Activated CD4-positive, alpha-beta T cell treated with anti-CD3 and anti-CD28 coated beads, Interleukin-2, amount 10 ng/mL, durations not matched to agents 7 days and 5 days (primary cell): Measurements from ENCODE around the gene TENT4B. TPM values are rescaled to one million over a fixed set of nuclear protein-coding genes. Genes with fewer than 3 reads are reported as not detected.
A peak's percentile ranks its signal among the peaks of the same experiment; 100 is the strongest.

ENCODE experiments used
- CTCF ChIA-PET: fragments of 350-600 bp; sonication (Branson Sonifier 250); formaldehyde crosslinking; loops from one replicate; lab custom pipeline; 2021; ENCODE audit warnings: antibody characterized with exemption; lab: Charles Lee
- POLR2A ChIA-PET: fragments of 350-600 bp; sonication (Branson Sonifier 250); formaldehyde crosslinking; loops from one replicate; lab custom pipeline; 2021; ENCODE audit warnings: antibody characterized with exemption; lab: Charles Lee
- DNase-seq: peaks from one replicate; pipeline ENCODE4 v3.0.0-alpha.2; 2020
- H3K27ac Mint-ChIP-seq: one replicate; pipeline ENCODE4 v1.8.0; 2021; ENCODE audit warnings: mild to moderate bottlenecking, moderate library complexity, mixed read lengths
- H3K27me3 Mint-ChIP-seq: one replicate; pipeline ENCODE4 v1.8.0; 2021; ENCODE audit warnings: mixed read lengths
- H3K36me3 Mint-ChIP-seq: one replicate; pipeline ENCODE4 v1.8.0; 2021; ENCODE audit warnings: low read depth, mixed read lengths
- H3K4me1 Mint-ChIP-seq: one replicate; pipeline ENCODE4 v1.8.0; 2021; ENCODE audit warnings: mixed read lengths
- H3K4me3 Mint-ChIP-seq: one replicate; pipeline ENCODE4 v1.8.0; 2021; ENCODE audit warnings: mild to moderate bottlenecking, moderate library complexity, mixed read lengths
- H3K9me3 Mint-ChIP-seq: one replicate; pipeline ENCODE4 v1.8.0; 2021; ENCODE audit warnings: mixed read lengths
- total RNA-seq, 2 experiments: library from RNA; stranded (reverse); gene quantifications; one replicate each; pipeline ENCODE4 v1.2.3, GENCODE V29; 2021

TENT4B gene
- total RNA-seq, 2 experiments from 2014 or later = 20.4 to 21.4 TPM

DNA sequence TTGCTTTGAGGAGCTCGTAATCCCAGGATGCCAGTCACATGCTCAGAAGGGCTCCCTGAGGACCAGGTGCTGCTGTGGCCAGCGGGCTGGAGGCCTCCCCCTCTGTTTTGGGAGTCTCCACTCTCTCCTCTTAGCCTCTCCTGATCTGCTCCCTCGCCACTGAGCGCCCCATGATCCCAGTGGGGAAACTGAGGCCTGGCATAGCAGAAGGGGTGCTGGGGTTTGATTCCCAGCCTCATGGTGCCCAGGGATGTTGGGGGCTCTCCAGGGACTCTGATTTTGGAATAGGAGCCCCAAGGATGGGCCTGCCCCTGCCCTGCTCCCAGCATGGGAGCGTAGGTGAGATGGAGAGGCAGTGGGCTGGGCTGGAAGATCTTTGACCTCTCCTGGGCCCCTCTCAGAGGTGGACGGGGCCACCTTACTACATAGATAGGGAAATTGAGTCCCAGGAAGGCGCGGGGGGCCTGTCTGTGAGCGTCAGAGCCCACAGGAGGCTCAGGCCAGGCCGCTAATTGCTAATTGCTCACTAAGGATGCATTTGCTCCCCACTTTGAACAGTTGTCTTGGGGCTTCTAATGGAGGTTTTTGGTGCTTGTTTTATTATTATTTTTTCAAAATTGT is 112.7 kb downstream of the TENT4B start:
- ChIA-PET POLR2A (no interaction called here), CTCF (interaction anchor here (0.6 to 4.5 kb wide), 5 partner anchors 8 to 322 kb away, joined by 3 to 21 read pairs (median 3); partner anchors contain the start of gene CNEP1R1)
- no peak for DNase-seq
- no peaks in the 10 kb centered on the region for H3K9me3 Mint-ChIP-seq
- peaks cover 73% of the 10 kb centered on the region for H3K4me1 Mint-ChIP-seq
- peak overlapping the region; percentile 96 for H3K27ac Mint-ChIP-seq
- peak overlapping the region; percentile 96 for H3K4me3 Mint-ChIP-seq
- H3K36me3 Mint-ChIP-seq = peaks cover 20% of the 10 kb centered on the region
- no peaks in the 10 kb centered on the region for H3K27me3 Mint-ChIP-seq

DNA sequence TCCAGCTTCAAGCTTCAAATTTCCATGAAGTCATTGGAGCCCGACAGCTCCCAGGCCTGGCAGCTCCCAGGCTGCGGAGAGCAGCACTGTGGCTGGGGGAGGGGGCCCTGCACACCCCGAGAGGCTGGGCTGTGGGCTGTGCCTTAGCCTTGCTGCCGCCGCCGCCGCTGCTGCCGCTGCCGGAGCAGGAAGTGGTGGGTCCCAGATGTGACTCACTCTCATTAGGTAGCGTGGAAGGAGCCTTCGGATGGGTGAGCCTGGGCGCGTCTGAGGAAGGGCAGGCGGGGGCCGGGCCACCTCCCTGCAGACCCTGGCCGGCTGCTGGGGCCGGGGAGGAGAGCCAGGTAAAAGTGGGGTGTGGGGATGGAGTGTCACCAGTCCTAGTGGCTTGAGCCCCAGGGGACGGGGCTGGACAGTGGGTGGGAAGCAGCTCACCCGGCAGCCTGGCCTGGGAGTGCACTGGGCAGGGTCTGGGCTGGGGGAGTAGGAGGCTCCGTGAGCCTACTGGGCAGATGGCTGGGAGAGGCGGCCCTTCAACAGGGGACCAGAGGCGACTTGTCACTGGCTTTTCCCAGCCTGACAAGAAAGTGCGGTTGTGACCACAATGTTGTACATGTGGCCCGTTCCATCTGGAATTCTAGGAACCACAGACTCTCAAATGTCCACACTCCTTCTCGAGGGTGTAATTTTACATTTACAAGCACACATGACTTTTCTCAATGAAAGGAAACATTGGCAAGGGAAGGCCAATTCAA is 113.4 kb downstream of the TENT4B start, which contains the start of gene ADCY7:
Gene ADCY7 (plus strand): TSS at position 215 of the 755 bp plus-strand sequence. CDS start 21,629 bp downstream, outside the sequence.
- H3K4me3 Mint-ChIP-seq = peak within 1 kb of the TSS; percentile 96
- peaks cover 78% of the 10 kb centered on the region for H3K4me1 Mint-ChIP-seq
- H3K27ac Mint-ChIP-seq = peak within 1 kb of the TSS; percentile 96
- H3K36me3 Mint-ChIP-seq = peaks cover 27% of the 10 kb centered on the region
- no peaks in the 10 kb centered on the region for H3K27me3 Mint-ChIP-seq
- H3K9me3 Mint-ChIP-seq = no peaks in the 10 kb centered on the region
- CTCF ChIA-PET = interaction anchor here (0.6 to 4.5 kb wide), 4 partner anchors 8 to 474 kb away, joined by 3 to 21 read pairs (median 3); partner anchors contain the start of gene CNEP1R1
- POLR2A ChIA-PET = no interaction called here
- DNase-seq = peak; percentile 89

DNA sequence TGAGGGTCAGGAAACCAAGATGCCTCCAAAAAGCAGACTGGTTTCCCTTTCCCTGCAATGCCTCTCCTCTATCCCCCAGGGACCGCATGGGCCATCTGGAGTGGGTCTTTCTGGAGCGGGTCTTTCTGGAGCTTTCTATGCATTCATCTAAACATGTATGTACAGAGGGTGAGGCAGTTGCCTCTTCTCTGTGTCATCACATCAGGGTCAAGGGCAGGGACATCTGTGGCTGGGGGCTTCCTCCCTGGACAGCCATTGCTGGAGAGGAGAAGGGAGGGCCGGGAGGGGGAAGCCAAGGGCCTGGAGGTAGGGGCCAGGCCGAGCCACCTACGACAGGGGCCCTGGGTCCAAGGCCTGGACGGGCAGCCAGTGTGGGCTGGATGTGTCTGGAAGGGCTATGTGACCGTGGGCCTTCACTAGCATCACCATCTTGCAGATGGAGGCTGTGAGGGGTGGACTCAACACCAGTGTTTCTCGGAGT is 114.1 kb downstream of the TENT4B start:
- Mint-ChIP-seq H3K27me3 (no peaks in the 10 kb centered on the region), H3K36me3 (peaks cover 29% of the 10 kb centered on the region), H3K27ac (peak overlapping the region; percentile 96), H3K4me3 (peak overlapping the region; percentile 96), H3K9me3 (no peaks in the 10 kb centered on the region), H3K4me1 (peaks cover 80% of the 10 kb centered on the region)
- CTCF ChIA-PET = interaction anchor here (0.8 to 2.8 kb wide), 2 partner anchors 11 to 473 kb away, joined by 3 to 9 read pairs; no protein-coding TSS in a partner anchor
- no peak for DNase-seq
- POLR2A ChIA-PET = interaction anchor here (0.6 kb wide), 1 partner anchor 22 kb away, joined by 3 read pairs; no protein-coding TSS in a partner anchor

DNA sequence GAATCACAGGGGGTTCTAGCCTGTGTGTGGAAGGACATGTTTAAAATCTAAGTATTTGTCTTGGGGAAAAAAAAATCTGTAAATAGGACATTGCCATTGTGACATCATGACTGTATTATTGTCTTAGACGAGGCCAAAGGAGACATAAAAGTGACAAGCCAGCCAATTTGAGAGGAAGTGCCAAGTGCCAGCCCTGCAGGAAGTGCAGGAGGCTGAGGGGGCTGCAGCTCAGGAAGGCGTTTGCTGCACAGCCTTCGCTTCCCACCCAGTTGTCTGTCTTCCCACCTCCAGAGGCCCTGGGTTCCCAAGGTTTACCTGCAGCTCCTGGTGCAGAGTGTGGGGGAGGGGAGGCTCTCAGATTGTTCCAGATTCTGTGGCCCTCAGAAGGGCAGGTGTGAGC is 114.5 kb downstream of the TENT4B start:
- Mint-ChIP-seq H3K4me3 (peak overlapping the region; percentile 96), H3K36me3 (peaks cover 34% of the 10 kb centered on the region)
- POLR2A ChIA-PET = interaction anchor here (0.5 to 0.6 kb wide), 2 partner anchors 22 to 165 kb away, joined by 3 to 4 read pairs; no protein-coding TSS in a partner anchor

DNA sequence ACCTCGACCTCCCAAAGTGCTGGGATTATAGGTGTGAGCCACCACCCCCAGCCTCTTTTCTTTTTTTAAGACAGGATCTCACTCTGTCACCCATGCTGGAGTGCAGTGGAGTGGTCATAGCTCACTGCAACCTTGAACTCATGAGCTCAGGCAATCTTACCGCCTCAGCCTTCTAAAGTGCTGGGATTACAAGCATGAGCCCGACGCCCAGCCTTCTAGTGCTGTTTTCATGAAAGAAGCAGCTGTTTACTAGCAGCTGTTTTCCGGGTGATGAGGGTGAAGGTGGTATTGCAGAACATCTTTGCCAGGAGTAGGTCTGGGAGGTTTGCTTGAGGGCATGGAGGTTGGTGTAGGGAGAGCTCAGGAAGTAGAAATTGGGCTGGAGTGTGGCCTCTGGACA is 115.2 kb downstream of the TENT4B start:
- Mint-ChIP-seq H3K36me3 (peaks cover 37% of the 10 kb centered on the region), H3K4me3 (peak overlapping the region; percentile 96), H3K27me3 (no peaks in the 10 kb centered on the region), H3K4me1 (peaks cover 86% of the 10 kb centered on the region), H3K9me3 (no peaks in the 10 kb centered on the region), H3K27ac (peak overlapping the region; percentile 96)
- POLR2A ChIA-PET = interaction anchor here (0.5 kb wide), 1 partner anchor 166 kb away, joined by 4 read pairs; no protein-coding TSS in a partner anchor
- DNase-seq = peak; percentile 37
- CTCF ChIA-PET = interaction anchor here (0.8 to 2.8 kb wide), 6 partner anchors 10 to 243 kb away, joined by 3 to 9 read pairs (median 4); partner anchors contain the start of gene CNEP1R1

More for the DNA sequence above, 114.5 kb downstream of the TENT4B start:
- no peaks in the 10 kb centered on the region for H3K9me3 Mint-ChIP-seq
- DNase-seq = peak; percentile 39
- peak overlapping the region; percentile 96 for H3K27ac Mint-ChIP-seq
- peaks cover 83% of the 10 kb centered on the region for H3K4me1 Mint-ChIP-seq
- H3K27me3 Mint-ChIP-seq = no peaks in the 10 kb centered on the region
- CTCF ChIA-PET = interaction anchor here (1.2 to 2.8 kb wide), 3 partner anchors 10 to 242 kb away, joined by 4 to 9 read pairs (median 4); partner anchors contain the start of gene CNEP1R1

DNA sequence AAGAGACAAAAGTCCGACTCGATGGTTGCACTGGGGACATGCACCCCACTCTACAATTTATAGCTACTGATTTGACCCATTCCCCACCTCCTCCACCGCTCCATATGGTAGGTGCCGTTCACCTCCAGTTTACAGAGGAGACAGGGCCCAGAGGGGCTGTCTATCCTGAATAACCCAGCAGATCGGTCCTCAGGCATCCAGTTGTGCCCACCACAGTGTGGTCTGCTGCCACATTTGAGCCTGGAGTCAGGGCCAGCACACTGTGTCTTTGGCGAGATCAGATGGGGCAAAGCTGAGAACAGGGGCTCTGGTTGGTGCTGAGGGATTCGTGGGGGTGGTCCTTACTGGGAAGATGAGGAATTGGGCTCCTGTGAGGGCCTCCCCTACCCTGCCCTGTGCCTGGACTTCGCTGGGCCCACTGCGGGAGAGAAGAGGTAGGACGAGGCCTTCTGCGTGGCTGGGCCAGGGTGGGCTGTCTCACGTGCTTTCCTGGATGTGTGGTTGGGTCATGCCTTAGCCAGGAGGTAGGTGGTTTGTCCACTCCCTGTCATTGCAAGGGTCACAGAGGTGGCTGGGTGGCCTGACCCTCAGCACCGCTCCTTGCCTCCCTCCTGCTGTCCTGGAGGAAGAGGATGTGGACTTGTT is 116.1 kb downstream of the TENT4B start:
- Mint-ChIP-seq H3K9me3 (no peaks in the 10 kb centered on the region), H3K27me3 (no peaks in the 10 kb centered on the region), H3K27ac (peak overlapping the region; percentile 80), H3K36me3 (peaks cover 43% of the 10 kb centered on the region), H3K4me3 (peak overlapping the region; percentile 54), H3K4me1 (peaks cover 86% of the 10 kb centered on the region)
- DNase-seq = no peak
- CTCF ChIA-PET = interaction anchor here (0.9 to 2.8 kb wide), 6 partner anchors 9 to 244 kb away, joined by 3 to 9 read pairs (median 4); partner anchors contain the start of gene CNEP1R1
- POLR2A ChIA-PET = no interaction called here

DNA sequence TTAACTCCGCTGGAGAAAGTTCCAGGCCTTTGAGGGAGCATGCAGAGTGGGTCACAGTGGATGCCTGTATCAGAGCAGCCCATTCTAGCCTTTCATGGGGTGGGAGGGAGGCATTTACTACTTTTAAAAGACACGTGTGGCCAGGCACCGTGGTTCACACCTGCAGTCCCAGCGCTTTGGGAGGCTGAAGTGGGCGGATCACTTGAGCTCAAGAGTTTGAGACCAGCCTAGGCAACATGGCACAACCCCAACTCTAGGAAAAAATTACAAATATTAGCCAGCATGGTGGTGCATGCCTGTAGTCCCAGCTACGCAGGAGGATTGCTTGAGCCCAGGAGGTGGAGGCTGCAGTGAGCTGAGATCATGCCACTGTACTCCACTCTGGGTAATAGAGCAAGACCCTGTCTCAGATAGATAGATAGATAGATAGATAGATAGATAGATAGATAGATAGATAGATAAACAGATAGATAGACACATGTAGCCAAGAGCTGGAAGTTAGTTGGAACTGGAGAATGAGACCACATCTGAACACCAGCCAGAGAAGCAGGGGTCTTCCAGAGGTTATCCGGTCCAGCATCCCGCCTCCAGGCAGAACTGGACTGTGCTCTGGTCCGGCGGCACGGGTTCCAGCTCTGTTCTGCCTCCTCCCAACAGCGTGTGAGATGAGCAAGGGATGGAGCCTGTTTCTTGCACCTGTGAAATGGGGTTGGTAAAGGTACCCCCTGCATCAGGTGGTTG is 116.8 kb downstream of the TENT4B start:
- H3K27me3 Mint-ChIP-seq = no peaks in the 10 kb centered on the region
- peak overlapping the region; percentile 54 for H3K4me3 Mint-ChIP-seq
- ChIA-PET CTCF (interaction anchor here (1.6 to 2.8 kb wide), 4 partner anchors 8 to 60 kb away, joined by 4 to 9 read pairs (median 6); no protein-coding TSS in a partner anchor), POLR2A (no interaction called here)
- H3K36me3 Mint-ChIP-seq = peaks cover 46% of the 10 kb centered on the region
- H3K27ac Mint-ChIP-seq = peak overlapping the region; percentile 71
- peaks cover 84% of the 10 kb centered on the region for H3K4me1 Mint-ChIP-seq
- H3K9me3 Mint-ChIP-seq = no peaks in the 10 kb centered on the region
- DNase-seq = no peak

DNA sequence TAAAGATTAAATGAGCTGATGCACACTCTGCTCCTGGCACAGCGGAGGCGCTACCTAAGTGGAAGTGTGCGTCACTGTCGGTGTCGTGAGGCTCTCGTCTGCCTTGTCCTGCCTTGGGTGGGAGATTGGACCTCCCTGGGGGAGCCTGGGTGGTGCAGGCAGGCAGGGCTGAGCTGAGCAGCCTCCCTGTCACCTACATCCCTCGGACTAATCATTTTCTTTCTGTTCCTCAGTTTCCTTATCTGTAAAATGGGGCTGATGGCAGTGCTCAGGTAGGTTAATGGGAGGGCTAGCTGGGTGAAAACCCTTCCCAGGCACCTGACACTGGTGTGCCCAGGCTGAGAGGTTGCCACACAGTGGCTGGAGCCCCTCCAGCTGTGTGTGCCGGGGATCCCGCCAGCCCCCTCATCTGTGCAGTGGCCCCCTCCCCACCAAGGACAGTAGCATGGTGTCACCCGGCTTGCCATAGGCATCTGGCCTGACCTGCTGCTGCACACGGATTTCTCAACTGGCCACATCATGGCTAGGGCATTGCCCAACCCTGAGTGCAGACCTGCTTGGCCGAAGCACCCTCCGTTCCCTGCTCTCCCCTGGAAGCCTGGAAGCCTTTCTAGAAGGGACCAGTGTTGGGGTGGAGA is 117.5 kb downstream of the TENT4B start:
- no peaks in the 10 kb centered on the region for H3K27me3 Mint-ChIP-seq
- H3K4me1 Mint-ChIP-seq = peaks cover 84% of the 10 kb centered on the region
- DNase-seq = no peak
- no peaks in the 10 kb centered on the region for H3K9me3 Mint-ChIP-seq
- ChIA-PET POLR2A (no interaction called here), CTCF (interaction anchor here (1.6 to 1.9 kb wide), 3 partner anchors 10 to 61 kb away, joined by 4 to 6 read pairs (median 5); no protein-coding TSS in a partner anchor)
- H3K4me3 Mint-ChIP-seq = no peak overlapping the region
- peak overlapping the region; percentile 71 for H3K27ac Mint-ChIP-seq
- peaks cover 49% of the 10 kb centered on the region for H3K36me3 Mint-ChIP-seq

DNA sequence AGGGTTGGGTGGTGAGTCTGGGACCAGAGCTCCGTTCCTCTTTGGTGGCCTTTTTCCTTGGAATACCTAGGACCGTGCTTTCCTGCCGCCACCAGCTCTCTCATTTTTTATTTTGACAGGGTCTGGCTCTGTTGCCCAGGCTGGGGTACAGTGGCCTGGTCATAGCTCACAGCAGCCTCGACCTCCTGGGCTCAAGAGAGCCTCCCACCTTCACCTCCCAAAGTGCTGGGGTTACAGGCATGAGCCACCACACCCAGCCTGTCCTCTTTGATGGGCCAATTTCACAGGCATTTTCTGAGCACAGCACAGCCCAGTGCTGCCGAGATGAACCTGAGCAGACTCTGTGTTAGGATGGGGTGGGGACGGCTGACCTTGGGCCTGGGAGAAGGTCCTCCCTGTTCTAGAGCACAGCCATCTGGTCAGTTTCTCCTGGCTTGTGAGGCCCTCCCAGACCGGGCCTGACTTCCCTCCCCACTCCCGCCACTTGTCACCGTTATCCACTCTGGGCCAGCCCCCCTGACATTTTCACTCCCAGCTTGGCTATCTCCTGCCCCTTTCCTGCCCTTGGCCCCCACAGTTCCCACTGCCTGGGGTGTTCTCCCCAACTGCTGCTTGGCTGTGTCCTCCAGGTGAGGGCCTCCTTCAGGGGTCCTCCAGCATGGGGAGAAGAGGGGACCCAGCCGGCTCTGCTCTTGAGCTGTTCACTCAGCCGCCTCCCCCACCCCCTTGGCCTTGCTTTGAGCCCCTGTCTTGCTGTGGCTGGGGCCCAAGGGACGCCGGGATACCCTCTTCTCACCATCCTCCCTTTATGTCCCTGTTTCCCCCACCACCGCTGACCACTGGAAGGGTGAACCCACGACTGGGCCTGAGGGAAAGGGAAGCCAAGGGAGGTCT is 118.3 kb downstream of the TENT4B start:
- no peaks in the 10 kb centered on the region for H3K9me3 Mint-ChIP-seq
- no peak overlapping the region for H3K4me3 Mint-ChIP-seq
- ChIA-PET POLR2A (no interaction called here), CTCF (interaction anchor here (0.9 to 4.4 kb wide), 7 partner anchors 9 to 95 kb away, joined by 3 to 15 read pairs (median 4); no protein-coding TSS in a partner anchor)
- no peaks in the 10 kb centered on the region for H3K27me3 Mint-ChIP-seq
- DNase-seq = no peak
- peaks cover 53% of the 10 kb centered on the region for H3K36me3 Mint-ChIP-seq
- peaks cover 84% of the 10 kb centered on the region for H3K4me1 Mint-ChIP-seq
- H3K27ac Mint-ChIP-seq = peak overlapping the region; percentile 97

DNA sequence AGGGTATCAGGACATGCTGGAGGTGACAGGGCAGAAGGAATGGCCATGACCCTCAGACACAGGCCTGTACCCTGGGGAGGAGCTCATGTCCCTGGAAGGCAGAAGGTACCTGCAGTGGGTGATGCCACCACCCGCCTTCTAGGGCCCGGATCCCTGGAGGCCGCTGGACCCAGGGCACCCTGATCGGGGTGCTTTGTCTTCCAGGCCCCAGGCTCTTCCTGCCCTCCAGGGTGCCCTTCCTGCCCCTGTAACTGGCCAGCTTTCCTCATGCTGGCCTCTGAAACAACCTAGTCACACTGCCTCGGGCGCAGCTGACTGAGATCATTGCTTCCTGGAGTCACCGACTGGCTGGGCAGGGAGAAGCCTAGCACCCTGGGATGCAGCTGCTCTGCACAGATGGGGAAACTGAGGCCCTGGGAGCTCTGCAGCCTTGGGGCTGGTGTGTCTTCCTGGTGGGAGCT is 119.0 kb downstream of the TENT4B start:
- peaks cover 90% of the 10 kb centered on the region for H3K4me1 Mint-ChIP-seq
- no peaks in the 10 kb centered on the region for H3K9me3 Mint-ChIP-seq
- CTCF ChIA-PET = interaction anchor here (0.9 to 4.4 kb wide), 5 partner anchors 10 to 94 kb away, joined by 3 to 15 read pairs (median 3); no protein-coding TSS in a partner anchor
- H3K27me3 Mint-ChIP-seq = no peaks in the 10 kb centered on the region
- DNase-seq = no peak
- POLR2A ChIA-PET = no interaction called here
- H3K27ac Mint-ChIP-seq = peak overlapping the region; percentile 97
- peaks cover 52% of the 10 kb centered on the region for H3K36me3 Mint-ChIP-seq
- H3K4me3 Mint-ChIP-seq = no peak overlapping the region
